GM23338 (cell line): ENCODE data around the gene SOD2. TPM values are rescaled to one million over a fixed set of nuclear protein-coding genes. Genes with fewer than 3 reads are reported as not detected.

Source experiments
- ATAC-seq: fragments of 200-7000 bp; cut with Tn5 transposase; 3 replicates; pipeline ENCODE4 v1.9.1; 2020
- DNase-seq: peaks from one replicate; pipeline ENCODE4 v3.0.0-alpha.2; 2015; ENCODE audit warnings: low spot score
- H2AFZ ChIP-seq: fragments of 200-600 bp; sonication (generic); 2 replicates; pipeline ENCODE4 v1.8.0; 2016; ENCODE audit warnings: antibody characterized with exemption, mild to moderate bottlenecking, moderate library complexity
- H3F3A ChIP-seq: fragments of 200-600 bp; sonication (generic); replicated peaks from 2 replicates; pipeline ENCODE4 v1.8.0; 2017; ENCODE audit warnings: antibody characterized with exemption, mixed run types, low read depth
- H3K27ac ChIP-seq: fragments of 200-600 bp; sonication (generic); 2 replicates; pipeline ENCODE4 v1.6.1; 2016; ENCODE audit warnings: low read depth
- H3K27me3 ChIP-seq: fragments of 200-600 bp; sonication (generic); 2 replicates; pipeline ENCODE4 v1.8.0; 2016; ENCODE audit warnings: mild to moderate bottlenecking, mixed run types, moderate library complexity; ENCODE audit not compliant: insufficient read depth
- H3K36me3 ChIP-seq: fragments of 200-600 bp; sonication (generic); 2 replicates; pipeline ENCODE4 v1.8.0; 2016; ENCODE audit warnings: mild to moderate bottlenecking; ENCODE audit not compliant: insufficient read depth
- H3K4me1 ChIP-seq: fragments of 200-600 bp; sonication (generic); 2 replicates; pipeline ENCODE4 v1.8.0; 2016; ENCODE audit warnings: mild to moderate bottlenecking, moderate library complexity; ENCODE audit not compliant: insufficient read depth
- H3K4me2 ChIP-seq: fragments of 200-600 bp; sonication (generic); 2 replicates; pipeline ENCODE4 v1.7.1; 2017; ENCODE audit warnings: mixed run types
- H3K4me3 ChIP-seq: fragments of 200-600 bp; sonication (generic); 2 replicates; pipeline ENCODE4 v1.6.1; 2016; ENCODE audit warnings: mixed run types
- H3K79me2 ChIP-seq: fragments of 200-600 bp; sonication (generic); replicated peaks from 2 replicates; pipeline ENCODE4 v1.8.0; 2017; ENCODE audit warnings: mild to moderate bottlenecking; ENCODE audit not compliant: insufficient read depth
- H3K9me2 ChIP-seq: fragments of 200-600 bp; sonication (generic); 2 replicates; pipeline ENCODE4 v1.8.0; 2017; ENCODE audit not compliant: insufficient read depth
- H4K20me1 ChIP-seq: fragments of 200-600 bp; sonication (generic); replicated peaks from 2 replicates; pipeline ENCODE4 v1.8.0; 2017; ENCODE audit warnings: mild to moderate bottlenecking; ENCODE audit not compliant: insufficient read depth
- H3K27ac Mint-ChIP-seq: 2 replicates; pipeline ENCODE4 v1.8.0; 2020; ENCODE audit warnings: inconsistent platforms, mild to moderate bottlenecking, moderate library complexity, mixed read lengths
- H3K27me3 Mint-ChIP-seq: 3 replicates; pipeline ENCODE4 v1.8.0; 2022; ENCODE audit warnings: low read depth, mild to moderate bottlenecking, moderate library complexity, mixed read lengths, inconsistent platforms; ENCODE audit not compliant: insufficient read depth, poor library complexity
- H3K36me3 Mint-ChIP-seq: 3 replicates; pipeline ENCODE4 v1.8.0; 2021; ENCODE audit warnings: low read depth, mild to moderate bottlenecking, inconsistent platforms, moderate library complexity, mixed read lengths
- H3K4me1 Mint-ChIP-seq: 3 replicates; pipeline ENCODE4 v1.8.0; 2020; ENCODE audit warnings: mild to moderate bottlenecking, inconsistent platforms, mixed read lengths
- H3K4me3 Mint-ChIP-seq: 3 replicates; pipeline ENCODE4 v1.8.0; 2021; ENCODE audit warnings: moderate library complexity, mild to moderate bottlenecking, inconsistent platforms, mixed read lengths
- H3K9me3 Mint-ChIP-seq: 3 replicates; pipeline ENCODE4 v1.8.0; 2020; ENCODE audit warnings: moderate library complexity, mild to moderate bottlenecking, inconsistent platforms, mixed read lengths
- CREB1 ChIP-seq: fragments of 250-450 bp; sonication (Bioruptor Pico); IDR thresholded peaks from 2 replicates; pipeline ENCODE4 v1.5.0; 2020; ENCODE audit warnings: low read depth, mild to moderate bottlenecking, moderate library complexity
- CTCF ChIP-seq, 2 experiments: fragments of 200-600 bp in 1 of 2; sonication (generic) in 1 of 2; conservative IDR thresholded peaks; 2 replicates each; pipeline versions ENCODE4 v1.5.1 to v1.6.1; 2016 to 2017; ENCODE audit warnings: antibody characterized with exemption in 2 of 2, low read depth in 2 of 2, mild to moderate bottlenecking in 2 of 2, moderate library complexity in 1 of 2
- ETS1 ChIP-seq: IDR thresholded peaks from 2 replicates; pipeline ENCODE4 v1.6.1; 2016; ENCODE audit warnings: antibody characterized with exemption
- EZH2phosphoT487 ChIP-seq: fragments of 200-600 bp; sonication (generic); IDR thresholded peaks from one replicate; pipeline ENCODE4 v1.8.1; 2018; ENCODE audit warnings: antibody characterized with exemption; ENCODE audit not compliant: unreplicated experiment
- JUNB ChIP-seq: IDR thresholded peaks from one replicate; pipeline ENCODE4 v1.6.1; 2016; ENCODE audit warnings: antibody characterized with exemption; ENCODE audit not compliant: unreplicated experiment
- NANOG ChIP-seq: IDR thresholded peaks from 2 replicates; pipeline ENCODE4 v1.6.1; 2016; ENCODE audit warnings: antibody characterized with exemption, borderline replicate concordance
- REST ChIP-seq: IDR thresholded peaks from one replicate; pipeline ENCODE4 v1.6.1; 2018; ENCODE audit warnings: antibody characterized with exemption; ENCODE audit not compliant: unreplicated experiment
- STAT1 ChIP-seq: IDR thresholded peaks from one replicate; pipeline ENCODE4 v1.6.1; 2016; ENCODE audit warnings: antibody characterized with exemption; ENCODE audit not compliant: unreplicated experiment
- ZNF114 ChIP-seq: fragments of 250-450 bp; sonication (Bioruptor Pico); IDR thresholded peaks from 2 replicates; pipeline ENCODE4 v1.5.0; 2020; ENCODE audit warnings: mild to moderate bottlenecking, moderate library complexity
- polyA plus RNA-seq: library from polyadenylated mRNA; unstranded; fragments of >200 nt; fragmentation: Nextera tagmentation; extraction: Ambion mirVana; gene quantifications from 2 replicates; pipeline ENCODE4 v1.2.1, GENCODE V29; 2016
- total RNA-seq: library from RNA; depleted of rRNA; stranded (reverse); fragments of >200 nt; shearing (Covaris generic); gene quantifications from 2 replicates; pipeline ENCODE4 v1.2.3, GENCODE V29; 2014

SOD2 gene
- total and polyA plus RNA-seq, 2 experiments from 2014 or later = 44.1 to 73.0 TPM

GRCh38 chr6:159719287-159719686 lies 26.2 kb upstream of the SOD2 start (continued):
- no peak for TF ChIP-seq EZH2phosphoT487
- no peak for TF ChIP-seq STAT1
- no peak for TF ChIP-seq REST
- no peak for TF ChIP-seq NANOG
- TF ChIP-seq ETS1 = no peak
- no peak for TF ChIP-seq CTCF (conservative IDR thresholded peaks at IDR 0.05; ENCODE audit: low read depth in 2 of 2)
- no peak for TF ChIP-seq JUNB
- no peak for TF ChIP-seq CREB1 (CRISPR knock-in tag)

GRCh38 chr6:159718634-159719033 lies 25.6 kb upstream of the SOD2 start:
- Histone ChIP-seq H3K4me1 (no peaks in the 10 kb centered on the region), H3K4me2 (no peak overlapping the region), H3K27me3 (no peaks in the 10 kb centered on the region), H3K79me2 (peaks cover 38% of the 10 kb centered on the region), H4K20me1 (peaks cover 4% of the 10 kb centered on the region; the same call in 1 of the 2 replicates), H3K36me3 (no peaks in the 10 kb centered on the region), H3K9me2 (no peaks in the 10 kb centered on the region), H2AFZ (no peak overlapping the region), H3K27ac (no peak overlapping the region), H3F3A (no peaks in the 10 kb centered on the region), H3K4me3 (no peak overlapping the region)
- Mint-ChIP-seq H3K4me1 (peaks cover 2% of the 10 kb centered on the region; the same call in 2 of the 3 replicates), H3K27me3 (peaks cover 3% of the 10 kb centered on the region), H3K36me3 (peaks cover 8% of the 10 kb centered on the region; the same call in 2 of the 3 replicates), H3K4me3 (no peak overlapping the region), H3K27ac (no peak overlapping the region), H3K9me3 (no peaks in the 10 kb centered on the region)
- DNase-seq (no peak), ATAC-seq (no peak)
- TF ChIP-seq ETS1 = no peak
- no peak for TF ChIP-seq ZNF114 (CRISPR knock-in tag)
- no peak for TF ChIP-seq CTCF (conservative IDR thresholded peaks at IDR 0.05; ENCODE audit: low read depth in 2 of 2)
- no peak for TF ChIP-seq NANOG
